SK-N-MC (cell line): Measurements from ENCODE around the gene ANKRD52.

ENCODE experiments used
- EZH2 ChIP-seq: fragments of 200-600 bp; sonication (generic); IDR thresholded peaks from one replicate; pipeline ENCODE4 v1.6.1; 2017; ENCODE audit warnings: antibody characterized with exemption
- FOXP2 ChIP-seq: optimal IDR thresholded peaks from 2 replicates; pipeline ENCODE3; 2011; ENCODE audit warnings: mild to moderate bottlenecking, moderate library complexity; ENCODE audit not compliant: insufficient read depth; ENCODE audit errors: extremely low read length, control extremely low read depth
- POLR2AphosphoS5 ChIP-seq: IDR thresholded peaks from 2 replicates; pipeline ENCODE4 v1.6.1; 2012; ENCODE audit warnings: mild to moderate bottlenecking, low read depth, low read length, borderline replicate concordance

DNA sequence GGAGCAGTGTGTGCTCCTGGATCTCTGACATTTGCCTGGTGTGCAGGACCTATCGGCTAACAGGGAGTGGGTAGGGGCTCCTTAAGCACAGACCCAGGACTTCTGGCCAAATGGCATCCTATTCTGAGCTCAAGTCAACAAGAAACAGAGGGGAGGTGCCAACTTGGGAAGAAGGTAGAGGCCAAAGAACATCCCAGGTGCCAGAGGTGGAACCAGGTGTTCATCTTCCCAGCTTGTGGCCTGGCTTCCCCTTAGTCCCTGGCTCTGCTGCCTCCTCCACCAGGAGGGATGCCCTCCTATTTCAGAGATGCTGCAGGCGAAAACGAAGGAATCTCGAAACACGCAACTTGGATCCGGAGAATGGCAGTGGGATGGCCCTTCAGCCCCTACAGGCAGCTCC is 22.1 kb downstream of the ANKRD52 start:
- no peak for TF ChIP-seq POLR2AphosphoS5
- no peak for TF ChIP-seq EZH2
- no peak for TF ChIP-seq FOXP2
